ENCODE measurements around the gene UBE2L6.

UBE2L6 gene

DNA sequence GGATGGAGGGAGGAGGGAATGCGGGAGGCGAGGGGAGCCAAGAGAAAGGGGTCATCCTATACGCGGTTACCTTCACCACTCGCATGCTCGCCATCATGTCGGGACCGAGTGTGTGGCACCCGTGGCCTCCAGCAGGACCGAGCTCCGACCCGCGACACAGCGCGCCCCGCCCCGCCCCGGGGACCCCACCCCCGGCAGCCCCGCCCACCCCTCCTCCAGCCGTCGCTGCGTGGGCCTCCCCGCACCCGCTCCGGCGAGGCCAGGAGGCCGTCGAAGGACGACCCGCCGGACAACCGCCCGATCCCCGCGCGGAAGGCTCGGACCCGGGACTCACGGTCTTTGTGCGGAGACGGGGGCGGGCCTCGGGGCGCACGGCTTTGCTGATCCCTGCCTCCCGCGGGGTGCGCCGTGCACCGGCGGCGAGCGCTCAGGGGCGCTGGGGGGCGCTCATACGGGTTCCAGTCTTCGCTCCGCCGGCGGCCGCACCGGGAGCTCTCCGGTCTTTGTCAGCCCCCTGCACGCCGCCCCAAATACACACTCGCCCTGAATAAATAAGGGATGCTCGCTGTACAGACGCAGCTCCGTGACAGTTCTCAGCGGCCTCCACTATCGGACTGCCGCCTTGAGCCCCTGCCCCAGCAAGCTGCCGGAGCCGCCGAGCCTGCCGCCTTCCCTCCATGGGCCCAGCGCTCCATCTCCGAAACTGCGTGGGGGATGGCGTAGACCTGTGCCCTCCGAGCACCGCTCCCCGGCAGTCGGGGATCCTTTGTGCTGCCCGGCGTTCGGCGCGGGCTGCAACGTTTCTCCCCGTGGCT is at the start of gene UBE2L6:
TSS of gene UBE2L6 (minus strand) at position 158 of the 815 bp plus-strand sequence. CDS start at position 97, 61 bp downstream.
- peak; percentile 81 for DNase-seq

DNA sequence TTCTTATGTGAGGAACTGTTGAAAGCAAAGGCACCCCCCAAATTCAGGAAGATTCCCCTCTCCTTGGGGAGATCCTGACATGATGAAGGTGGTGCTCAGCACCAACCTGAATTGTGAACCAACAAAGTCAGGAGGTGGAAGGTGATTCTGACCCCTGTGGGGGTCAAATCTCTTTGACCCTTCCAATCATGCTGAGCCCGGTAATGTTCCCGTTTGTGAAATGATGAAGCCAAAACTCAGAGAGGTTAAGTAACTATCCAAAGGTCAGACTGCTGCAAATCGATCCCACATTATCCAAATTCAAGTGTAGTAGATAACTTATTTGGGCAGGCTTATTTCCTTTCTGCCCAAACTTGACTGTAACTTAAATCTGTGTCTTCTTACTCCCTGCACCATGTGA is 49.1 kb upstream of the UBE2L6 start:
- DNase-seq, result no peak

- no peak for DNase-seq
Observed at GRCh38 chr11:57615308-57615707, 47.8 kb upstream of the UBE2L6 start.

- no peak for DNase-seq
Observed at GRCh38 chr11:57614234-57614772, 46.8 kb upstream of the UBE2L6 start.

DNA sequence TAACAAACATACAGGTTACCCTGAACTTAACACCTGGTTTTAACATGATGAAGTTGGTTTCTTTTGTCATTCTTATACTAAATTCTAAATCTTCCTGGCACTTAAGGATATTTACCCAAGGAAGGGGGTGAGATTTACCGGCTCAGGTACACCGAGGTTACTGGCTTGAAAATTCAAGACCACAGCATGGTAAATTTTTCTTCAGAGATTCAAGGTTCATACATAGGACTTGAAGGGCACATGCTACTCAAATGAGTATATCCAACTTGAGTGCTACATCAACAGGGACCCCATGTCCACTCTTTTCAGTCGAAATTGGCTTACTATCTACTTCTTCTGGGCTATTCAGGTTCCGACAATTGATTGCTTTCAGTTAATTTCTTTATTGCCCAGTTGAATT is 42.7 kb upstream of the UBE2L6 start:
- no peak for DNase-seq

GRCh38 chr11:57605028-57605420 is 37.6 kb upstream of the UBE2L6 start:
- no peak for DNase-seq

- no peak for DNase-seq
Observed at GRCh38 chr11:57604296-57605027, 37.0 kb upstream of the UBE2L6 start.

DNA sequence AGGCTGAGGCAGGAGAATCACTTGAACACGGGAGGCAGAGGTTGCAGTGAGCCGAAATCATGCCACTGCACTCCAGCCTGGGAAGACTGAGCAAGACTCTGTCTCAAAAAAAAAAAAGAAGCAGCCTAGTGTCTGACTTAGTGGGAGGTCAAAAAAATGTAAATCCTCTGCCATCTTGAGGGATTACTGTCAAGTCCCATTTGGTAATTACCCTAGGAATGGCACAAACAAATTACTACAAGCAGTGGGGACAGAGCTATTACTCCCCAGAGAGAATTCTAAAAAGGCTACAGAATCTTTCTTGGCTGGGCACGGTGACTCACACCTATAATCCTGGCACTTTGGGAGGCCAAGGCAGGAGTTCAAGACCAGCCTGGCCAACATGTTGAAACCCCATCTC is 33.8 kb upstream of the UBE2L6 start:
- DNase-seq, result no peak

DNA sequence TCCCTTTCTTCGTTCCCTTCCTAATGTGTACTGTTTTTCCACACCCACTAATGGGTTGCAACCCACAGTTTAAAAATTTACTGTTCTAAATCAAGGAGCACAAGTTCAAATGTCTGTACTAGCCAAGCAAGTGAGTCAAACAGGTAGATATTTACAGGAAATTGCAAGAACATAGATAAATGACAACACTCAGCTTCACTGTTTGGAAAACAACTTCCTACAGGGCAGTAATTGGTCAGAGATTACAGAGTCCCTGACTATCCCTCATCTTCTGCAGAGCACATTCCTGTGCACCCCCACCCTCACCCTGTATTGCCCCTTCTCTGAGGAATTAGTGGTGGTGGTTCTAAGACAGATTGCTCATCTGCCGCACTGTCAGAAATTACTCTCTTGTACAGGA is 31.9 kb upstream of the UBE2L6 start:
- no peak for DNase-seq

DNA sequence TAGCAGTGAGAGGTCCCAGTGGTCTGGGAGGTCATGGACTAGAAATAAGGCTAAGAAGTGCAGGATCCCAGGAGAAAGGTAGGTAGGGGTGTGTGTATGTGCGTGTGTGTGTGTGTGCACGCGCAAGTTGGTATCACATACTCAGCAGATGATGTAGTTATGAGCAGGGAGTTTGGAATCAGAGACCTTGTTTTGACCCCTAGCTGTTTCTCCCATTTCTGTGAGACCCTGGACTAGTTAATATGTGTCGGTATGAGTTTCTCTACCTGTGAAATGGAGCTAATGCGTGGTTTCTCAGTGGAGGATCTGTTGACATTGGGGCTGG is 31.3 kb upstream of the UBE2L6 start:
- DNase-seq, result no peak

DNA sequence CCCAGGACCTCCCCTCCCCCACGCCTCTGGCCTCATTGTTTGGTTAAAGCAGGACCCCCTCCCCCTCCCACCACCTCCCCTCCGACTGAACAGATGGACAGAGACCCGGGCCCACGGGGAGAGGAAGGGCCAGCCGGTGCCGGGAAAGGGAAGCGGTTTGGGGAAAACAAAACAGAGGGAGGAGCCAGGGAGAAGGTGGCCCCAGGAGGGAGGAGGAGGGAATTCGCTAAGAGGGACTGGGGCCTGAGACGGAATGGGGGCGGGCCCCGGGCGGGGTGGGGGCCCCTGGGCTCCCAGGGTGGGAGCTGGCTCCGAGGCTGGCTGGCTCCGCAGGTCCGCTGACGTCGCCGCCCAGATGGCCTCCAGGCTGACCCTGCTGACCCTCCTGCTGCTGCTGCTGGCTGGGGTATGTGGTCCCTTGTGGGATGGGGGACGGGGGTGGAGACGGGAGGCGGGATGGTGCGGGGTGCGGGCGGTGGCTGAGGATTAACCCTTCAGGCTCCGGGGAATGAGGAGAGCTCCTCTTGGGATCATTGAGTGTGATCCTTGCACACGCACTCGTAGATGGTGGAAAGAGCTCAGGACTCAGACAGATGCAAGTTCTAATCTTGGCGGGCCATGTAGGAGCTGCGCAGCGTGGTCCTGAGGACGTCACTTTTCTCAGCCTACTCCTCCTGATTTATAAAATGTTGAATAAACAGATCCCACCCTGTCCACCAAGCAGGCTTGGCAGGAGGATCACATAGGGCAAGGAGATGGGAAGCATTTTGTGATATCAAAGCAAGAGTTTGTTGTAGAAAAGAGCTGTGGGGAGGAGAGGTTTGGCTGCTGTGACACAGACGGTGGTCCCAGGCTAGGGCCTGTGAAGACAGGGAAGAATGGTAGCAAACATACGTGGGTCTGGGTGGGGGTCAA is 30.7 kb upstream of the UBE2L6 start:
- DNase-seq, result peak; percentile 65

DNA sequence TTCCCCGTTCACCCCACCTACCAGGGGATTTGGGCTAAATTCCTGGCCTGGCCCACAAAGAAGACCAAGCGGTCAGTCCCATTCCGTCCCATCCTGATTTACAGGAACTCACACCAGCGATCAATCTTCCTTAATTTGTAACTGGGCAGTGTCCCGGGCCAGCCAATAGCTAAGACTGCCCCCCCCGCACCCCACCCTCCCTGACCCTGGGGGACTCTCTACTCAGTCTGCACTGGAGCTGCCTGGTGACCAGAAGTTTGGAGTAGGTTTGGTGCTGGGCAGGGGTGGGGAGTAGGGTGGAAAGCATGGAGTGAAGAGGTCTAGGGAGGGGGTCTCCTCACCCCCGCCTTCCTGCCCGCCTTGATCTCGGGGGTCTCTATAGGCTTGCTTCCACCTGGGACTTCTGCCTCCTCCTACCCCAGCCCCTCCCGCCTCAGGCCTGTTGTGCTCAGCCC is 30.0 kb upstream of the UBE2L6 start, which contains the start of gene SERPING1:
TSS of gene SERPING1 (plus strand) at position 225 of the 455 bp plus-strand sequence. CDS start 586 bp downstream, outside the sequence.
- DNase-seq, result no peak

DNA sequence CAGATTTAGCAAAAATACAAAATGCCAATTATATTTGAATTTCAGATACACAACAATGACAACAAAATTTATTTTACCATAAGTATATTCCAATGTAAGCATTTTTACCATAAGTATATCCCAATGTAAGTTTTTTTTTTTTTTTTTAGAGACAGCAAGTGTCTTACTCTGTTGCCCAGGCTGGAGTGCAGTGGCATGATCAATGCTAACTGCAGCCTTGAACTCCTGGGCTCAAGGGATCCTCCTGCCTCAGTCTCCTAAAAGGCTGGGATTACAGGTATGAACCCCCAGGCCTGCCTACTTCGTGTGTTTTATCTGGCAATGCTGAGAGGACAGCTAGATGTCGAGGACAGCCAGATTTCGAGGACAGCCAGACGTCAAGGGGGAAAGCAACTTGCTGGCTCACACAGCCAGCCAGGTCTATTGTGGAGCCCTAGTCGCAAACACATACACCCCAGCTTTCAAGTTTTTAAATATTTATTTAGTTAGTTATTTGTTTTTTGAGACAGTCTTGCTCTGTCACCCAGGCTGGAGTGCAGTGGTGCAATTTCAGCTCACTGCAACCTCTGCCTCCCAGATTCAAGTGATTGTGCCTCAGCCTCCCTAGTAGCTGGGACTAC is 28.9 kb upstream of the UBE2L6 start:
- DNase-seq, result no peak

DNA sequence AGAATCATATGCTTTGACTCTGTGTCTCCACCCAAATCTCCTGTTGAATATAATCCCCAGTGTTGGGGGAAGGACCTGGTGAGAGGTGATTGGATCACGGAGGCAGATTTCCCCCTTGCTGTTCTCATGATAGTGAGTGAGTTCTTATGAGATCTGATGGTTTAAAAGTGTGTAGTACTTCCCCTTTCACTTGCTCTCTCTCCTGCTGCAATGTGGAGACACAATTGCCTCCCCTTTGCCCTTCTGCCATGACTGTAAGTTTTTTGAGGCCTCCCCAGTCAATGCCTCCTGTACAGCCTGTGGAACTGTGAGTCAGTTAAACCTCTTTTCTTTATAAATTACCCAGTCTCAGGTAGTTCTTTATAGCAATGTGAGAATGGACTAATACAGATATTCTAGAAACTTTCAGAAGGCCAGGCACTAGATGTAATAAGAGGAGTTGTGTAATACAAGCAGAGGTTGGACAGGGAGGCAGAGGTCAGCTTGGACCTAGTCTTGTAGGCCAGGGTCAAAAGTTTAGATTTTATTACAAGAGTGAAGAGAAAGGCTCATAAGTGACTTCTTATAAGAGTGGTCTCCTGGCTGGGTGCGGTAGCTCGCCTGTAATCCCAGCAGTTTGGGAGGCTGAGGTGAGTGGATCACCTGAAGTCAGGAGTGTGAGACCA is 20.7 kb upstream of the UBE2L6 start:
- no peak for DNase-seq

DNA sequence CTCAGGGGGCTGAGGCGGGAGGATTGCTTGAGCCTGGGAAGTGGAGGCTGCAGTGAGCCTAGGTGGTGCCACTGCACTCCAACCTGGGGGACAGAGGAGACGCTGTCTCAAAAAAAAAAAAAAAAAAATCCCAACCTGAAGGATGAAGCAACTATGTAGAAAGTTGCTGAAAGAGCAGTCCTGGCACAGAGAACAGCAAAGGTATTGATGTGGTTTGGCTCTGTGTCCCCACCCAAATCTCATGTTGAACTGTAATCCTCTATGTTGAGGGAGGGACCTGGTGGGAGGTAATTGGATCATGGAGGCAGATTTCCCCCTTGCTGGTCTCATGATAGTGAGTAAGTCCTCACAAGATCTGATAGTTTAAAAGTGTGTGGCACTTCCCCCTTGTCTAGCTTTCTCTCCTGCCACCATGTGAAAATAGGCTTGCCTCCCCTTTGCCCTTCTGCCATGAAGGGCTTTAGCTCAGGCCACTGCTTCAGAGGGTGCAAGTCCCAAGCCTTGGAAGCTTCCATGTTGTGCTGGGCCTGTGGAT is 19.3 kb upstream of the UBE2L6 start:
- DNase-seq, result no peak

GRCh38 chr11:57585301-57585700 is 17.8 kb upstream of the UBE2L6 start:
- DNase-seq, result no peak

GRCh38 chr11:57584341-57584740 is 16.9 kb upstream of the UBE2L6 start:
- no peak for DNase-seq

GRCh38 chr11:57574061-57574460 is 6.6 kb upstream of the UBE2L6 start:
- DNase-seq, result no peak

- no peak for DNase-seq
Observed at GRCh38 chr11:57571606-57572005, 4.1 kb upstream of the UBE2L6 start.

- no peak for DNase-seq
Observed at GRCh38 chr11:57568330-57568766, 876 bp upstream of the UBE2L6 start.

DNA sequence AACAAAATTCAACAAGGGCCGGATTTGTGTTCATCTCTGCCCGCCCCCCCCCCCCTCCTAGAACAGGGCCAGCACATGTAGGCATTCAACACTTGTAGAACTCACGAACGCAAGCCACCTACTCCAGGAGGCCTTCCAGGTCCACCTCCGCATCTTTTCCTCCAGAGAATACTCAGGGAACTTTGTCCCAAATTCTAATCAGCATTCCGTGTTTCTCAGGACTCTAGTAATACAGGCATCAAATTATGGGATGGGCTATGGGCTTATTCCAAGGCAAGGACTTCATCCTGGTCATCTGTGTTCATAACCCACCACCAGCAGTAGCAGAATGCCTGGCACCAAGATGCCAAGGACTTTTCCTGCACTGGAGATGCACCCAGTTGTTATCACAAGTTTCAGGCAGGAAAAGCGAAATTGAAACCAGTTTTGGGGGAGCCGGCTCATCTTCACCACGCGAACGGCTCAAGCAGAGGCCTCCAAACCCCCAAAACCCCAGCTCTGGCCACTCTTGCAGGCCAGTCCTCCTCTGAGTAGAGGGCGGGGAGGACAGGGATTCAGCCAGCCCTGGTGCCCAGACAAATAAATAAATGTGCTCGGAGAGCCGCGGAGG is 462 bp downstream of the UBE2L6 start:
- no peak for DNase-seq
